Brain microvascular endothelial cell (primary cell): ENCODE results near the gene MIGA1.

Source experiments
- DNase-seq: peaks from one replicate; pipeline ENCODE4 v3.0.0-alpha.2; 2020
- H3K27ac ChIP-seq: fragments of 250-450 bp; sonication (Bioruptor Pico); 2 replicates; pipeline ENCODE4 v1.5.1; 2020; ENCODE audit warnings: mild to moderate bottlenecking, moderate library complexity
- H3K27me3 ChIP-seq: fragments of 250-450 bp; sonication (Bioruptor Pico); replicated peaks from 2 replicates; pipeline ENCODE4 v1.5.1; 2020; ENCODE audit warnings: mild to moderate bottlenecking
- H3K36me3 ChIP-seq: fragments of 250-450 bp; sonication (Bioruptor Pico); replicated peaks from 2 replicates; pipeline ENCODE4 v1.5.1; 2020; ENCODE audit warnings: mild to moderate bottlenecking
- H3K4me3 ChIP-seq: 2 replicates; pipeline ENCODE4 v1.5.1; 2011; ENCODE audit warnings: low read depth, mild to moderate bottlenecking, control low read depth, low read length, moderate library complexity
- in situ Hi-C: cut with HindIII; loops from 2 replicates; pipeline ENCODE4 v1.10.0; 2017; ENCODE audit warnings: low sequenced_read_pairs, low pct_ligation_motif_present
- TF ChIP-seq, protein P1 (sequence below): IDR thresholded peaks from 2 replicates; pipeline ENCODE4 v1.5.1; 2011; ENCODE audit warnings: low read depth, mild to moderate bottlenecking, moderate library complexity, low read length, control low read depth, inconsistent platforms; ENCODE audit errors: missing control alignments

MIGA1 gene

DNA sequence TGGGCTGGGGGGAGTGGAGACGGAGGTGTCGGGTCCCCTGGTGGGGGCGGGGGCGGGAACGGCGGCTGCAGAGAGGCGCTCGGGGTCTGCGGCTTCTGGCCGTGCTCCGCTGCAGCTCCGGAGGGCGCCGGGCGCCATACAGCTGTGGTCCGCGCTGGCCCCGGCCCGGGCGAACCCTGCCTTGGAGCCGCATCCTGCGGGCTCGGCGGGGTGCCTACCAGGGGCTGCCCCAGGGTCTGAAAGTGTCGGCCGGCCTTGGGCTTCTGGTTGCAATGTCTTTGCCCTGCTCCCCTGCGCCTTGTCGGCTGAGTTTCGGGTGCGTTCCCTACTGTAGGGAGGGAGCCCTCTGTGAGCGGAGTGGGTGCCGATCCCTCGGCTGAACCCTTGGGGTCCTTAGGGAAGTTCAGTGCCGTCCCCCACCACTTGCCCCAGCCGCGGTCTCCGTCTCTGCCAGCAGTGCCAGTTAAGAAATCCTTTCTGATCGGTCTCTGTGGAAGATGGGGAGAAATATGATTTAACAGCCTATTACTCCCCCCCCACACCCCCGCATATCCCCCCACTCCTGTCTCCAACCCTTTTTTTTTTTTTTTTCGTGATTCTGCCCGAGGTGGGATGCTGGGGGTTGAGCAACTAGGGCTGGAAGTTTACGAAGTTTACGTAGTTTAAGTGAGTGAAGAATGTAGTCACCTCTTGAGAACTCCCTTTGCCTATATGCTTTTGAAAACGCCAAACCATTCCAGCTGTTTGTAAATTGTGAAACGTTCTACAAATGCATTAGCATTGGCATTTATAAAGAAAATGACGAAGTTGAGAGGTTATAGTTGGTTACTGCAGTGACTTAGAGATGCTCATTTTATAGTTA, 109.6 kb downstream of the MIGA1 start:
- H3K27me3 ChIP-seq = no peaks in the 10 kb centered on the region
- peak overlapping the region; percentile 93 for H3K4me3 ChIP-seq
- DNase-seq = peak; percentile 17
- H3K36me3 ChIP-seq = peaks cover 8% of the 10 kb centered on the region
- peak overlapping the region; percentile 90 for H3K27ac ChIP-seq
- in situ Hi-C loops = no loop called here
- TF ChIP-seq, protein P1, sequence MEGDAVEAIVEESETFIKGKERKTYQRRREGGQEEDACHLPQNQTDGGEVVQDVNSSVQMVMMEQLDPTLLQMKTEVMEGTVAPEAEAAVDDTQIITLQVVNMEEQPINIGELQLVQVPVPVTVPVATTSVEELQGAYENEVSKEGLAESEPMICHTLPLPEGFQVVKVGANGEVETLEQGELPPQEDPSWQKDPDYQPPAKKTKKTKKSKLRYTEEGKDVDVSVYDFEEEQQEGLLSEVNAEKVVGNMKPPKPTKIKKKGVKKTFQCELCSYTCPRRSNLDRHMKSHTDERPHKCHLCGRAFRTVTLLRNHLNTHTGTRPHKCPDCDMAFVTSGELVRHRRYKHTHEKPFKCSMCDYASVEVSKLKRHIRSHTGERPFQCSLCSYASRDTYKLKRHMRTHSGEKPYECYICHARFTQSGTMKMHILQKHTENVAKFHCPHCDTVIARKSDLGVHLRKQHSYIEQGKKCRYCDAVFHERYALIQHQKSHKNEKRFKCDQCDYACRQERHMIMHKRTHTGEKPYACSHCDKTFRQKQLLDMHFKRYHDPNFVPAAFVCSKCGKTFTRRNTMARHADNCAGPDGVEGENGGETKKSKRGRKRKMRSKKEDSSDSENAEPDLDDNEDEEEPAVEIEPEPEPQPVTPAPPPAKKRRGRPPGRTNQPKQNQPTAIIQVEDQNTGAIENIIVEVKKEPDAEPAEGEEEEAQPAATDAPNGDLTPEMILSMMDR = no peak

- in situ Hi-C loops = no loop called here
- H3K36me3 ChIP-seq = peaks cover 8% of the 10 kb centered on the region
- peak overlapping the region; percentile 93 for H3K4me3 ChIP-seq
- DNase-seq = peak; percentile 60
- peak overlapping the region; percentile 90 for H3K27ac ChIP-seq
- TF ChIP-seq, protein P1 = no peak
- no peaks in the 10 kb centered on the region for H3K27me3 ChIP-seq
Measured at GRCh38 chr1:77889671-77890070, 110.2 kb downstream of the MIGA1 start.

GRCh38 chr1:77891200-77891599, 111.8 kb downstream of the MIGA1 start:
- peaks cover 8% of the 10 kb centered on the region for H3K36me3 ChIP-seq
- H3K27ac ChIP-seq = no peak overlapping the region
- in situ Hi-C loops = no loop called here
- H3K27me3 ChIP-seq = no peaks in the 10 kb centered on the region
- TF ChIP-seq, protein P1 = no peak
- no peak overlapping the region for H3K4me3 ChIP-seq
- DNase-seq = no peak

DNA sequence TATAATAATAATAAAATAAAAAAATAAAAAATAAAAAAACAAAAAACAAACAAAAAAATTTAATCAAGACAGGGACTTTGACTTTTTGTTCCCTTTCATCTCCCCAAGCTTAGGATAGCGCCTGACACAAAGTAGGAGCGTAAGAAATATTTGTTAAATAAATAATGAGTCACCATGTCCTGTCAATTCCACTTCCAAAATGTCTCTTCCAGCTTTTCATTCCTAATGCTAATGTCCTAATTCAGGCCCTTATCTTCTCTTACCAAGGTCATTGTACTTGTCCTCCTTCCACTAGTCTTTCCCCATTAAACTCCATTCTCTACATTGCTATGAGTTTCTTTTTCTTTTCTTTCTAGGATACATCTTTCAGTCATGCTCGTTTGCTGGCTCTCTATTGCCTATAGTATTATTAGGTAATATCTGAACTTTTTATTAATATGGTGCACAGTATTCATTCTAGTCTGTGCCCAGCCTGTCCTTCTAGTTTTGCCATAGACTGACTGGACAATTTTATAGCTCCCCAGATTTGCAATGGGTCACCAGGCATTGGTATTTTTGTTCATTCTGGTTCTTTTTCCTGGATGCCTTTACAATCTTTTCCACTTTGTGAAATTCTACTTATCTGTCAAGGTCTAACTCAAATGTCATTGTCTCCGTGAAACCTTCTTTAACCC, 120.3 kb downstream of the MIGA1 start:
- H3K27ac ChIP-seq = no peak overlapping the region
- TF ChIP-seq, protein P1 = no peak
- no peak for DNase-seq
- peaks cover 2% of the 10 kb centered on the region for H3K36me3 ChIP-seq
- no peak overlapping the region for H3K4me3 ChIP-seq
- H3K27me3 ChIP-seq = no peaks in the 10 kb centered on the region
- in situ Hi-C loops = no loop called here

- Histone ChIP-seq H3K27me3 (no peaks in the 10 kb centered on the region), H3K4me3 (no peak overlapping the region), H3K36me3 (peaks cover 2% of the 10 kb centered on the region), H3K27ac (no peak overlapping the region)
- peak; percentile 32 for DNase-seq
- in situ Hi-C loops = no loop called here
- TF ChIP-seq, protein P1 = peak; percentile 79
Measured at GRCh38 chr1:77900687-77901293, 121.3 kb downstream of the MIGA1 start.
